ENCODE measurements around the gene FABP7.
A peak's percentile ranks its signal among the peaks of the same experiment; 100 is the strongest.

Gene FABP7

GRCh38 chr6:122833021-122833491, 53.5 kb downstream of the FABP7 start:
- in situ Hi-C loops (cut with HindIII; ENCODE audit: low sequenced_read_pairs) = no loop called here
- DNase-seq (ENCODE audit: low read depth, low spot score) = peak; percentile 34
- no peak for TF ChIP-seq CTCF (IDR thresholded peaks at IDR 0.05; ENCODE audit: low read depth, low read length)
- H3K4me3 ChIP-seq (ENCODE audit: low read depth, low read length) = no peak overlapping the region

All from astrocyte of the spinal cord (primary cell).